A549 treated with CpdA at 1 μM for 4 hours (cell line): ENCODE data around the gene LANCL2. TPM values are rescaled to one million over a fixed set of nuclear protein-coding genes. Genes with fewer than 3 reads are reported as not detected.

ENCODE experiments used
- total RNA-seq: library from RNA; stranded (reverse); fragments of 200-300 nt; extraction: Qiagen RNA extraction; gene quantifications from 5 replicates; pipeline ENCODE4 v1.2.3, GENCODE V29; 2022; ENCODE audit warnings: low read depth

LANCL2 gene, protein sequence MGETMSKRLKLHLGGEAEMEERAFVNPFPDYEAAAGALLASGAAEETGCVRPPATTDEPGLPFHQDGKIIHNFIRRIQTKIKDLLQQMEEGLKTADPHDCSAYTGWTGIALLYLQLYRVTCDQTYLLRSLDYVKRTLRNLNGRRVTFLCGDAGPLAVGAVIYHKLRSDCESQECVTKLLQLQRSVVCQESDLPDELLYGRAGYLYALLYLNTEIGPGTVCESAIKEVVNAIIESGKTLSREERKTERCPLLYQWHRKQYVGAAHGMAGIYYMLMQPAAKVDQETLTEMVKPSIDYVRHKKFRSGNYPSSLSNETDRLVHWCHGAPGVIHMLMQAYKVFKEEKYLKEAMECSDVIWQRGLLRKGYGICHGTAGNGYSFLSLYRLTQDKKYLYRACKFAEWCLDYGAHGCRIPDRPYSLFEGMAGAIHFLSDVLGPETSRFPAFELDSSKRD
- total RNA-seq, result 13.7 to 16.2 TPM (median 14.2 TPM) in 5 replicates

DNA sequence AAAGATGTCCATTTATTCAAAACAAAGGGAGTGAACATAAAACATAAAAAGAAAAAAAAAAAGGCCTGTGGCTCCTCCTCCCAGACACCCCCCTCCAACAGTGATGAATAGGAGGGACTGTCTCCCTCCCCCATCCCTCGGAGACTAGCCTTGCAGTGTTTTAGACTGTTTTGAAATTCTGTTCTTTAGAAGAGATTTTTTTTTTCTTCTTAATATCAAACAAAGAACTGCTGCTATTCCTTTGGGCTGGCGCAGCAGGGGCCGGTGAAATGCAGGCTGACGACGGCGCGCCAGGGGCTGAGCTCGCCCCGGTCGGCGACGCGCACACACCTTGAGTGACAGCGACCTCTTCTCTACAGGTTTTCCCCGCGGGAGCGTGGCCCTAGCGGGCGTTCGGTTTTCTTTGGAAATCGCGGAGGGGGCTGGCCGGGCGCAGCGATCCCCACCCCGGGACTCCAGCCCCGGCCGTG lies at the start of gene LANCL2:
Gene LANCL2 (plus strand): TSS at position 133 of the 470 bp plus-strand sequence. CDS start 689 bp downstream, outside the sequence.

Other genes with a start within 250 kb of the LANCL2 start
- 83.1 to 92.1 TPM (median 88.8 TPM) in 5 replicates for gene VOPP1, start 207.2 kb downstream of the LANCL2 start, total RNA-seq